ENCODE data around the gene YTHDF2. TPM values are rescaled to one million over a fixed set of nuclear protein-coding genes. Genes with fewer than 3 reads are reported as not detected.

Gene YTHDF2
- total RNA-seq, 1 experiment from 2014 or later, result 200 TPM

GRCh38 chr1:28807046-28807445 lies 70.3 kb downstream of the YTHDF2 start:
- Mint-ChIP-seq H3K27ac (peak overlapping the region in 1 of 3 experiments; percentile 91; a peak in 2 of 7 replicates), H3K4me1 (peaks cover 23 to 25% of the 10 kb centered on the region in 2 experiments), H3K27me3 (ENCODE audit: low read depth) (peaks cover 26% of the 10 kb centered on the region), H3K36me3 (ENCODE audit: insufficient read depth in 1 of 3, low read depth in 3 of 3) (peaks cover 0 to 2% (median 0%) of the 10 kb centered on the region in 3 experiments; a peak in 3 of 7 replicates), H3K9me3 (peaks cover 2 to 3% of the 10 kb centered on the region in 2 experiments; a peak in 3 of 5 replicates), H3K4me3 (no peak overlapping the region)
- Histone ChIP-seq H3K18ac (ENCODE audit: insufficient read length, low read depth, low read length) (no peak overlapping the region), H2AFZ (ENCODE audit: low read length) (no peak overlapping the region), H3K56ac (ENCODE audit: insufficient read length, low read depth, low read length) (no peak overlapping the region), H3K14ac (ENCODE audit: insufficient read depth, low read length) (no peak overlapping the region), H3K79me1 (ENCODE audit: insufficient read depth, low read depth, low read length, poor library complexity, severe bottlenecking) (no peaks in the 10 kb centered on the region), H3K23me2 (ENCODE audit: insufficient read length, low read depth, low read length, poor library complexity, severe bottlenecking) (no peaks in the 10 kb centered on the region), H2BK5ac (ENCODE audit: insufficient read length, low read length) (no peak overlapping the region), H4K91ac (ENCODE audit: insufficient read length, low read depth, low read length) (no peak overlapping the region), H4K20me1 (ENCODE audit: control insufficient read depth, insufficient read depth, insufficient read length) (no peaks in the 10 kb centered on the region), H3K4me1 (ENCODE audit: insufficient read depth, low read length) (no peaks in the 10 kb centered on the region), H3K9me3 (ENCODE audit: control insufficient read depth, low read depth, low read length) (no peaks in the 10 kb centered on the region), H2BK12ac (ENCODE audit: insufficient read length, low read depth, low read length) (no peak overlapping the region), H3T11ph (ENCODE audit: low read length) (no peak overlapping the region), H2BK120ac (ENCODE audit: low read depth, low read length, poor library complexity, severe bottlenecking) (no peak overlapping the region), H4K5ac (ENCODE audit: insufficient read length, low read depth, low read length) (no peak overlapping the region), H2BK20ac (ENCODE audit: low read depth, low read length, poor library complexity, severe bottlenecking) (no peak overlapping the region), H2BK15ac (ENCODE audit: low read depth, low read length) (no peak overlapping the region), H3K23ac (ENCODE audit: insufficient read length, low read depth, low read length) (no peak overlapping the region), H4K8ac (replicated peaks; ENCODE audit: insufficient read length, low read depth, low read length) (no peak overlapping the region), H3K27me3 (ENCODE audit: insufficient read depth, low read length) (peaks cover 10% of the 10 kb centered on the region; the same call in 1 of the 2 replicates), H2AK5ac (ENCODE audit: insufficient read length, low read length) (no peak overlapping the region), H3K27ac (ENCODE audit: insufficient read length, low read depth, low read length) (no peak overlapping the region), H3K79me2 (ENCODE audit: insufficient read depth, low read length) (no peaks in the 10 kb centered on the region), H3K4me2 (ENCODE audit: insufficient read depth, insufficient read length, low read length) (no peak overlapping the region), H3K9ac (ENCODE audit: extremely low read depth, insufficient read length, low read length) (no peak overlapping the region), H3K4ac (ENCODE audit: low read depth, low read length) (no peak overlapping the region)
- no CpG with 5 or more reads among the region's 4 CpGs for WGBS (ENCODE audit: extremely low coverage, insufficient read length, low lambda C conversion rate)
- DNase-seq, result no peak
- no peak for TF ChIP-seq CTCF (conservative IDR thresholded peaks at IDR 0.05)

Data from H9 (cell line).